H1 (cell line): ENCODE data around the gene NXPH1. TPM values are rescaled to one million over a fixed set of nuclear protein-coding genes. Genes with fewer than 3 reads are reported as not detected.

Experiments
- CTCF ChIA-PET: fragments of 300-600 bp; sonication (Branson Sonifier 250); formaldehyde crosslinking; loops from one replicate; lab custom pipeline; 2021; ENCODE audit not compliant: partially characterized antibody; lab: Charles Lee
- POLR2A ChIA-PET: fragments of 300-600 bp; sonication (Branson Sonifier 250); formaldehyde crosslinking; loops from one replicate; lab custom pipeline; 2021; ENCODE audit warnings: inconsistent platforms; ENCODE audit not compliant: partially characterized antibody; lab: Charles Lee
- DNase-seq, 2 experiments: peaks; one replicate each; pipeline versions ENCODE4 v3.0.0 to v3.0.0-alpha.2; 2010 to 2022; ENCODE audit warnings: low spot score in 2 of 2, low read depth in 1 of 2, mixed read lengths in 1 of 2
- FAIRE-seq: peaks from 2 replicates; lab custom pipeline; 2011; peaks lifted over from hg19 to GRCh38; lab: Jason Lieb, UNC
- H2AFZ ChIP-seq: 2 replicates; pipeline ENCODE4 v1.8.1; 2012; ENCODE audit warnings: low read length, inconsistent platforms
- H2AK5ac ChIP-seq: 2 replicates; pipeline ENCODE4 v1.6.1; 2013; ENCODE audit warnings: low read depth, low read length
- H2BK120ac ChIP-seq: replicated peaks from 2 replicates; pipeline ENCODE3; 2013; ENCODE audit warnings: low read depth, low read length, inconsistent platforms
- H2BK12ac ChIP-seq: 2 replicates; pipeline ENCODE4 v1.6.1; 2013; ENCODE audit warnings: low read depth, low read length
- H2BK15ac ChIP-seq: 2 replicates; pipeline ENCODE4 v1.6.1; 2013; ENCODE audit warnings: low read length
- H2BK20ac ChIP-seq: 2 replicates; pipeline ENCODE4 v1.6.1; 2013; ENCODE audit warnings: low read length
- H2BK5ac ChIP-seq: 2 replicates; pipeline ENCODE4 v1.6.1; 2013; ENCODE audit warnings: low read depth, low read length
- H3K14ac ChIP-seq: 2 replicates; pipeline ENCODE4 v1.6.1; 2013; ENCODE audit warnings: inconsistent platforms; ENCODE audit not compliant: insufficient read length
- H3K18ac ChIP-seq: 2 replicates; pipeline ENCODE4 v1.6.1; 2013; ENCODE audit warnings: low read length; ENCODE audit errors: extremely low read depth
- H3K23ac ChIP-seq: 2 replicates; pipeline ENCODE4 v1.6.1; 2013; ENCODE audit warnings: inconsistent platforms; ENCODE audit not compliant: insufficient read length
- H3K23me2 ChIP-seq: 2 replicates; pipeline ENCODE4 v1.6.1; 2013; ENCODE audit warnings: low read depth, low read length
- H3K27ac ChIP-seq: 2 replicates; pipeline ENCODE4 v1.6.1; 2011; ENCODE audit warnings: low read depth, low read length, inconsistent platforms
- H3K27me3 ChIP-seq, 4 experiments: replicated peaks in 1 of 4; 1 replicate in 1 of 4; 2 replicates in 3 of 4; pipeline versions ENCODE4 v1.6.1 to v1.8.1; 2011 to 2013; ENCODE audit warnings: low read length in 3 of 4, mild to moderate bottlenecking in 3 of 4, inconsistent platforms in 2 of 4, mixed read lengths in 2 of 4, moderate library complexity in 1 of 4; ENCODE audit not compliant: control insufficient read depth in 3 of 4, insufficient read depth in 3 of 4; ENCODE audit errors: extremely low read depth in 1 of 4
- H3K36me3 ChIP-seq, 4 experiments: 2 replicates each; pipeline versions ENCODE4 v1.6.1 to v1.8.1; 2011 to 2013; ENCODE audit warnings: mild to moderate bottlenecking in 4 of 4, low read length in 3 of 4, moderate library complexity in 2 of 4, control low read depth in 1 of 4, inconsistent platforms in 1 of 4; ENCODE audit not compliant: insufficient read depth in 4 of 4, control insufficient read depth in 2 of 4
- H3K4ac ChIP-seq: replicated peaks from 2 replicates; pipeline ENCODE3; 2013; ENCODE audit warnings: low read length, low read depth, mixed read lengths, inconsistent platforms; ENCODE audit not compliant: insufficient read length
- H3K4me1 ChIP-seq, 4 experiments: replicated peaks in 1 of 4; 1 replicate in 1 of 4; 2 replicates in 3 of 4; pipeline versions ENCODE4 v1.6.1 to v1.8.1; 2011 to 2013; ENCODE audit warnings: low read length in 3 of 4, inconsistent platforms in 2 of 4, mixed read lengths in 1 of 4; ENCODE audit not compliant: insufficient read depth in 4 of 4, control insufficient read depth in 3 of 4
- H3K4me2 ChIP-seq, 2 experiments: 2 replicates each; pipeline versions ENCODE4 v1.6.1 to v1.8.1; 2011 to 2013; ENCODE audit warnings: low read depth in 2 of 2, low read length in 2 of 2, control low read depth in 1 of 2, inconsistent platforms in 1 of 2, mild to moderate bottlenecking in 1 of 2; ENCODE audit not compliant: insufficient read depth in 1 of 2
- H3K4me3 ChIP-seq, 4 experiments: fragments of 200-600, 300-600 bp in 1 of 4; sonication (generic), shearing (Covaris generic), sonication (Bioruptor Twin) in 1 of 4; 2 replicates each; pipeline versions ENCODE4 v1.5.1 to v1.8.1; 2011 to 2016; ENCODE audit warnings: low read length in 4 of 4, low read depth in 3 of 4, control low read depth in 2 of 4, inconsistent platforms in 2 of 4, mild to moderate bottlenecking in 2 of 4, mixed read lengths in 1 of 4, moderate library complexity in 1 of 4; ENCODE audit not compliant: insufficient read depth in 2 of 4; ENCODE audit errors: extremely low read depth in 1 of 4
- H3K56ac ChIP-seq: replicated peaks from 2 replicates; pipeline ENCODE3; 2013; ENCODE audit warnings: low read depth, mild to moderate bottlenecking, mixed read lengths, low read length, inconsistent platforms; ENCODE audit not compliant: insufficient read length
- H3K79me1 ChIP-seq: 2 replicates; pipeline ENCODE4 v1.6.1; 2013; ENCODE audit warnings: low read depth, low read length, control low read depth
- H3K79me2 ChIP-seq, 2 experiments: 2 replicates each; pipeline versions ENCODE4 v1.6.1 to v1.8.1; 2012 to 2013; ENCODE audit warnings: low read length in 2 of 2, mild to moderate bottlenecking in 2 of 2, inconsistent platforms in 1 of 2; ENCODE audit not compliant: insufficient read depth in 2 of 2, control insufficient read depth in 1 of 2
- H3K9ac ChIP-seq, 4 experiments: replicated peaks in 1 of 4; 1 replicate in 1 of 4; 2 replicates in 3 of 4; pipeline versions ENCODE4 v1.6.1 to v1.8.1; 2011 to 2013; ENCODE audit warnings: low read depth in 3 of 4, low read length in 3 of 4, control low read depth in 2 of 4, mild to moderate bottlenecking in 2 of 4, moderate library complexity in 2 of 4, inconsistent platforms in 1 of 4; ENCODE audit errors: extremely low read depth in 1 of 4
- H3K9me3 ChIP-seq, 2 experiments: 2 replicates each; pipeline versions ENCODE4 v1.6.1 to v1.8.1; 2012 to 2013; ENCODE audit warnings: mild to moderate bottlenecking in 2 of 2, moderate library complexity in 2 of 2, control low read depth in 1 of 2, inconsistent platforms in 1 of 2, low read depth in 1 of 2, low read length in 1 of 2, mixed read lengths in 1 of 2; ENCODE audit not compliant: insufficient read depth in 2 of 2
- H4K20me1 ChIP-seq, 2 experiments: replicated peaks in 1 of 2; 2 replicates each; pipeline versions ENCODE3 to v1.8.1; 2011 to 2013; ENCODE audit warnings: inconsistent platforms in 2 of 2, low read length in 2 of 2, mild to moderate bottlenecking in 1 of 2; ENCODE audit not compliant: insufficient read depth in 2 of 2, control insufficient read depth in 1 of 2
- H4K5ac ChIP-seq: 2 replicates; pipeline ENCODE4 v1.6.1; 2013; ENCODE audit warnings: low read length, low read depth, mixed read lengths, inconsistent platforms; ENCODE audit not compliant: insufficient read length
- H4K8ac ChIP-seq: 2 replicates; pipeline ENCODE4 v1.8.0; 2013; ENCODE audit warnings: mild to moderate bottlenecking, moderate library complexity, low read length, inconsistent platforms; ENCODE audit not compliant: insufficient read depth; ENCODE audit errors: extremely low read depth
- H4K91ac ChIP-seq: replicated peaks from 2 replicates; pipeline ENCODE3; 2013; ENCODE audit warnings: low read length, mixed read lengths, inconsistent platforms; ENCODE audit not compliant: insufficient read length
- BACH1 ChIP-seq: IDR thresholded peaks from 2 replicates; pipeline ENCODE4 v1.6.1; 2012; ENCODE audit warnings: low read length, improper control_type of control experiment
- GTF2F1 ChIP-seq: IDR thresholded peaks from 2 replicates; pipeline ENCODE4 v1.6.1; 2012; ENCODE audit warnings: low read depth, low read length, improper control_type of control experiment, borderline replicate concordance
- SUZ12 ChIP-seq: fragments of 200-600 bp; sonication (generic); IDR thresholded peaks from 2 replicates; pipeline ENCODE4 v1.6.1; 2012; ENCODE audit warnings: mild to moderate bottlenecking, inconsistent platforms, low read length, moderate library complexity, mixed read lengths
- TAF1 ChIP-seq: IDR thresholded peaks from 2 replicates; pipeline ENCODE4 v1.6.1; 2011; ENCODE audit warnings: mild to moderate bottlenecking, low read depth, low read length
- WGBS, 2 experiments: shearing (Covaris generic) in 1 of 2; methylation state at CpG; one replicate each; pipeline versions ENCODE4 v1.1.6 to v1.1.7; 2013 to 2015; ENCODE audit warnings: low lambda C conversion rate in 2 of 2, mixed read lengths in 2 of 2, inconsistent platforms in 1 of 2, low coverage in 1 of 2, missing lambda C conversion rate in 1 of 2; ENCODE audit not compliant: insufficient replicate concordance in 2 of 2, insufficient coverage in 1 of 2, insufficient read length in 1 of 2; ENCODE audit errors: extremely low coverage in 1 of 2, missing lambda C conversion rate in 1 of 2; 5-methylcytosine and 5-hydroxymethylcytosine counted together
- polyA plus RNA-seq, 7 experiments: library from polyadenylated mRNA; depleted of rRNA in 3 of 7; stranded (reverse) in 5 of 7; unstranded in 2 of 7; fragments of >200 nt in 5 of 7; fragments of 200-250 nt in 2 of 7; gene quantifications; 1 replicate in 5 of 7; 2 replicates in 1 of 7; 4 replicates in 1 of 7; pipeline versions ENCODE4 v1.2.1 to v1.2.3, GENCODE V29; 2011 to 2013; ENCODE audit warnings: missing spikeins in 2 of 7, mixed read lengths in 2 of 7
- total RNA-seq: library from RNA; stranded (reverse); fragmentation: NEBNext Ultra II Directional; extraction: Animal tissue kit (Norgen Biotek cat#: 25700); gene quantifications from 2 replicates; pipeline ENCODE4 v1.2.1, GENCODE V29; 2021
- TF ChIP-seq, protein P1 (sequence below): IDR thresholded peaks from 2 replicates; pipeline ENCODE4 v1.6.1; 2011; ENCODE audit warnings: low read depth, mild to moderate bottlenecking, low read length; ENCODE audit not compliant: insufficient read depth

The NXPH1 gene
- total and polyA plus RNA-seq, 2 of the 8 experiments (the other 6 are each of a cell fraction or from before 2014, with no cell fraction given), result 0.14 to 1.0 TPM

GRCh38 chr7:8491106-8491505 lies 57.7 kb downstream of the NXPH1 start:
- Histone ChIP-seq H2AFZ (no peak overlapping the region), H4K20me1 (no peaks in the 10 kb centered on the region), H3K79me2 (no peaks in the 10 kb centered on the region), H3K4me2 (no peak overlapping the region), H4K91ac (no peak overlapping the region), H2AK5ac (no peak overlapping the region), H3K27me3 (no peaks in the 10 kb centered on the region), H3K23me2 (no peaks in the 10 kb centered on the region), H3K14ac (no peak overlapping the region), H4K5ac (no peak overlapping the region), H3K4ac (no peak overlapping the region), H3K23ac (no peak overlapping the region), H3K9ac (no peak overlapping the region), H3K56ac (no peak overlapping the region), H2BK15ac (no peak overlapping the region), H4K8ac (no peak overlapping the region), H3K27ac (no peak overlapping the region), H2BK12ac (no peak overlapping the region), H3K18ac (no peak overlapping the region), H3K36me3 (no peaks in the 10 kb centered on the region), H2BK120ac (no peak overlapping the region), H2BK5ac (no peak overlapping the region), H3K4me3 (no peak overlapping the region), H3K9me3 (no peaks in the 10 kb centered on the region), H3K79me1 (no peaks in the 10 kb centered on the region), H3K4me1 (no peaks in the 10 kb centered on the region), H2BK20ac (no peak overlapping the region)
- DNase-seq (no peak), FAIRE-seq (no peak)
- POLR2A ChIA-PET, result no interaction called here
- CTCF ChIA-PET, result no interaction called here
- WGBS, 2 experiments, result 95% methylated on average over 3 of the region's 3 CpGs; no CpG with 5 or more reads in 1 of the 2 experiments
- TF ChIP-seq, protein P1, sequence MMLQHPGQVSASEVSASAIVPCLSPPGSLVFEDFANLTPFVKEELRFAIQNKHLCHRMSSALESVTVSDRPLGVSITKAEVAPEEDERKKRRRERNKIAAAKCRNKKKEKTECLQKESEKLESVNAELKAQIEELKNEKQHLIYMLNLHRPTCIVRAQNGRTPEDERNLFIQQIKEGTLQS, result no peak
- no peak for TF ChIP-seq SUZ12
- no peak for TF ChIP-seq GTF2F1
- no peak for TF ChIP-seq TAF1
- no peak for TF ChIP-seq BACH1
